MM.1S (cell line): ENCODE measurements around the gene ERG.

Experiments used
- DNase-seq: peaks from one replicate; pipeline ENCODE4 v3.0.0-alpha.2; 2015
- H2AFZ ChIP-seq: fragments of 300-600 bp; sonication (generic); 2 replicates; pipeline ENCODE4 v1.6.0; 2016; ENCODE audit warnings: antibody characterized with exemption, low read length
- H3F3A ChIP-seq: fragments of 300-600 bp; sonication (generic); 2 replicates; pipeline ENCODE4 v1.6.1; 2016; ENCODE audit warnings: mild to moderate bottlenecking, antibody characterized with exemption, low read length, moderate library complexity, mixed read lengths; ENCODE audit not compliant: insufficient read depth
- H3K27ac ChIP-seq: fragments of 300-600 bp; sonication (generic); 2 replicates; pipeline ENCODE4 v1.5.1; 2016; ENCODE audit warnings: mild to moderate bottlenecking, low read length
- H3K27me3 ChIP-seq: fragments of 300-600 bp; sonication (generic); replicated peaks from 2 replicates; pipeline ENCODE4 v1.6.0; 2016; ENCODE audit warnings: low read length; ENCODE audit not compliant: insufficient read depth
- H3K36me3 ChIP-seq: fragments of 300-600 bp; sonication (generic); replicated peaks from 2 replicates; pipeline ENCODE4 v1.6.1; 2016; ENCODE audit warnings: mild to moderate bottlenecking, low read length, mixed read lengths; ENCODE audit not compliant: insufficient read depth
- H3K4me1 ChIP-seq: fragments of 300-600 bp; sonication (generic); 2 replicates; pipeline ENCODE4 v1.6.1; 2016; ENCODE audit warnings: low read length, mixed read lengths
- H3K4me2 ChIP-seq: fragments of 300-600 bp; sonication (generic); 2 replicates; pipeline ENCODE4 v1.6.0; 2016; ENCODE audit warnings: low read depth, low read length
- H3K4me3 ChIP-seq: fragments of 300-600 bp; sonication (generic); 2 replicates; pipeline ENCODE4 v1.5.1; 2016; ENCODE audit warnings: low read length, mixed read lengths
- H3K79me2 ChIP-seq: fragments of 300-600 bp; sonication (generic); 2 replicates; pipeline ENCODE4 v1.6.1; 2016; ENCODE audit warnings: mixed run types, low read length, mixed read lengths
- H3K9ac ChIP-seq: fragments of 300-600 bp; sonication (generic); 2 replicates; pipeline ENCODE4 v1.6.1; 2016; ENCODE audit warnings: low read length, mixed read lengths
- H3K9me2 ChIP-seq: fragments of 300-600 bp; sonication (generic); replicated peaks from 2 replicates; pipeline ENCODE4 v1.6.1; 2016; ENCODE audit warnings: mild to moderate bottlenecking, low read length, mixed read lengths; ENCODE audit not compliant: insufficient read depth
- H3K9me3 ChIP-seq: fragments of 300-600 bp; sonication (generic); replicated peaks from 2 replicates; pipeline ENCODE4 v1.6.1; 2016; ENCODE audit warnings: mild to moderate bottlenecking, low read length, mixed read lengths; ENCODE audit not compliant: insufficient read depth
- H4K20me1 ChIP-seq: fragments of 300-600 bp; sonication (generic); 2 replicates; pipeline ENCODE4 v1.6.1; 2016; ENCODE audit warnings: mild to moderate bottlenecking, low read length, moderate library complexity, mixed read lengths; ENCODE audit not compliant: insufficient read depth
- EZH2 ChIP-seq: fragments of 300-600 bp; sonication (generic); optimal IDR thresholded peaks from 2 replicates; pipeline ENCODE3; 2017; ENCODE audit warnings: low read depth, mild to moderate bottlenecking, antibody characterized with exemption, low read length, mixed read lengths
- EZH2phosphoT487 ChIP-seq: fragments of 300-600 bp; sonication (generic); IDR thresholded peaks from 2 replicates; pipeline ENCODE4 v1.6.1; 2018; ENCODE audit warnings: antibody characterized with exemption, low read length
- TF ChIP-seq, protein P1 (sequence below): fragments of 300-600 bp; sonication (generic); IDR thresholded peaks from 2 replicates; pipeline ENCODE4 v1.5.1; 2016; ENCODE audit warnings: antibody characterized with exemption, low read length, mixed read lengths

ERG gene

DNA sequence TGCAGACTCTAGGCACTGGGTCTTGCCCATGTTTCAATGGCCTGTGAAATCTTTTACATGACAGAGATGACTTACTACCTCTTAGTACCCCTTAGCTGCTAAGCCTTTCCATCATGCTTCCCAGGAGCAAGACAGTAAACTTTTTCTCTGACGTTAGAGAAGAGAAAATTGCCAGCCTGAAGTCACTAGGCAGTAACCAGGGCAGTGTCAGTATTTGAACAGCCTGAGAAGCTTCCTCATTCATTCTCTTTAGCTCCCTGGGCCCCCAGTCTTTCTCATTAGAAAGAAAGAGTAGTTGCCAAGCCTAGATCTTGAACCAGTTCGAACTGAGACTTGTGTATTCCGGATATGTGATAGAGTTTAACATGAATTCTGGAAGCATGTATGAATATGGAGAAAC, 99.2 kb downstream of the ERG start:
- H3K27ac ChIP-seq, result no peak overlapping the region
- no peaks in the 10 kb centered on the region for H3K27me3 ChIP-seq
- TF ChIP-seq, protein P1, sequence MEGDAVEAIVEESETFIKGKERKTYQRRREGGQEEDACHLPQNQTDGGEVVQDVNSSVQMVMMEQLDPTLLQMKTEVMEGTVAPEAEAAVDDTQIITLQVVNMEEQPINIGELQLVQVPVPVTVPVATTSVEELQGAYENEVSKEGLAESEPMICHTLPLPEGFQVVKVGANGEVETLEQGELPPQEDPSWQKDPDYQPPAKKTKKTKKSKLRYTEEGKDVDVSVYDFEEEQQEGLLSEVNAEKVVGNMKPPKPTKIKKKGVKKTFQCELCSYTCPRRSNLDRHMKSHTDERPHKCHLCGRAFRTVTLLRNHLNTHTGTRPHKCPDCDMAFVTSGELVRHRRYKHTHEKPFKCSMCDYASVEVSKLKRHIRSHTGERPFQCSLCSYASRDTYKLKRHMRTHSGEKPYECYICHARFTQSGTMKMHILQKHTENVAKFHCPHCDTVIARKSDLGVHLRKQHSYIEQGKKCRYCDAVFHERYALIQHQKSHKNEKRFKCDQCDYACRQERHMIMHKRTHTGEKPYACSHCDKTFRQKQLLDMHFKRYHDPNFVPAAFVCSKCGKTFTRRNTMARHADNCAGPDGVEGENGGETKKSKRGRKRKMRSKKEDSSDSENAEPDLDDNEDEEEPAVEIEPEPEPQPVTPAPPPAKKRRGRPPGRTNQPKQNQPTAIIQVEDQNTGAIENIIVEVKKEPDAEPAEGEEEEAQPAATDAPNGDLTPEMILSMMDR, result no peak
- TF ChIP-seq EZH2phosphoT487 (no peak), EZH2 (no peak)
- no peak for DNase-seq
- no peak overlapping the region for H2AFZ ChIP-seq
- H3K79me2 ChIP-seq, result no peaks in the 10 kb centered on the region
- H3K4me1 ChIP-seq, result no peaks in the 10 kb centered on the region
- H3K4me3 ChIP-seq, result no peak overlapping the region
- no peaks in the 10 kb centered on the region for H3K9me3 ChIP-seq
- H4K20me1 ChIP-seq, result no peaks in the 10 kb centered on the region
- H3K4me2 ChIP-seq, result no peak overlapping the region
- H3F3A ChIP-seq, result no peaks in the 10 kb centered on the region
- no peaks in the 10 kb centered on the region for H3K9me2 ChIP-seq
- no peak overlapping the region for H3K9ac ChIP-seq
- no peaks in the 10 kb centered on the region for H3K36me3 ChIP-seq

DNA sequence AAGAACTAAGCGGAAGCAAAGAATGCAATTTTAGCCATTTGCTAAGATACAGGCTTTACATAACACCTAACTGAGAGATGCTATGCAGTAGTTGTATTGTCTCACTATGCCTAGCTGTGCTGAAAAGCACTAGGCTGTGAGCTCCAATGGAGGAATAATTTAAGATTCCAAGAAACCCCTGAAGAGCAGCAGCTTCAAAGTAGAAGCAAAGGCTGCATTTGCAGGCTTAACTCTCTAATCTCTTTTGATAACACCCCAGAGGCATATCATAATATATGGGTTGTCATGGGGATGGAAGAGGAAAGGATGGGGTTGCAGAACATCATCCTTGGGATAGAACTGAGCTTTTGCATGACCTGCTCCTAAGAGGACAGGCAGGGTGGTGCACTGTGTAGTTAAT, 102.0 kb downstream of the ERG start:
- no peaks in the 10 kb centered on the region for H3K79me2 ChIP-seq
- H3K9me2 ChIP-seq, result no peaks in the 10 kb centered on the region
- no peaks in the 10 kb centered on the region for H4K20me1 ChIP-seq
- no peak for DNase-seq
- H3K4me2 ChIP-seq, result no peak overlapping the region
- H3K9me3 ChIP-seq, result no peaks in the 10 kb centered on the region
- H3K9ac ChIP-seq, result no peak overlapping the region
- H3K27me3 ChIP-seq, result no peaks in the 10 kb centered on the region
- no peaks in the 10 kb centered on the region for H3F3A ChIP-seq
- H2AFZ ChIP-seq, result no peak overlapping the region
- no peak overlapping the region for H3K27ac ChIP-seq
- no peak overlapping the region for H3K4me3 ChIP-seq
- H3K4me1 ChIP-seq, result no peaks in the 10 kb centered on the region
- no peaks in the 10 kb centered on the region for H3K36me3 ChIP-seq
- TF ChIP-seq, protein P1, result no peak
- TF ChIP-seq EZH2 (no peak), EZH2phosphoT487 (no peak)

DNA sequence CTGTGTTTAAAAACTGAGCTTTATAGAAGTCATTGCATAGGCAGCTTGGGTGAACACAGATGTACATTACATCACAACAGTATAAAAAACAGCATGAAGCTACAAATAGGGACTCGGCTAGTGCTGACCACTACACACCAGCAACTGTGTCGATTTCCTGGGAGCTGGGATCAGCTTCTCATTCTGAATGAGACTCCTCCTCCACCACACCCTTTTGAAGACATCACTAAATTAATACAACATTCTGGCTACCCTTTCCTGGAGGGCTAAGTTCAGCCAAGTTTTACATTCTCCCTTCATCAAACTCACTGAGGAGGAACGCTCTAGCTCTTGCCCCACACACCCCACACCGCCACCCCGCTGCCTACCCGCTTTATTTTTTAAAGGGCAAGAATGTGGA, 102.7 kb downstream of the ERG start:
- Histone ChIP-seq H3K4me2 (no peak overlapping the region), H3K27ac (no peak overlapping the region), H3K36me3 (no peaks in the 10 kb centered on the region), H3K9me2 (no peaks in the 10 kb centered on the region), H3F3A (no peaks in the 10 kb centered on the region), H3K4me3 (no peak overlapping the region), H3K27me3 (no peaks in the 10 kb centered on the region), H2AFZ (no peak overlapping the region), H3K4me1 (no peaks in the 10 kb centered on the region), H4K20me1 (no peaks in the 10 kb centered on the region), H3K79me2 (no peaks in the 10 kb centered on the region), H3K9ac (no peak overlapping the region), H3K9me3 (no peaks in the 10 kb centered on the region)
- no peak for DNase-seq
- TF ChIP-seq EZH2 (no peak), EZH2phosphoT487 (no peak)
- TF ChIP-seq, protein P1, result no peak
